Cerebellar nuclear complex (tissue), 1 donor: ENCODE data around the gene AMACR.
"Not testable (repeated sequence)": the region's sequence is repeated elsewhere in the genome, so short reads cannot be mapped to it uniquely, and the experiment has no call there.

Experiments
- DNase-seq, 2 experiments: peaks; one replicate each; lab custom pipeline; 2025; lab: John Stamatoyannopoulos, UW

Gene AMACR

DNA sequence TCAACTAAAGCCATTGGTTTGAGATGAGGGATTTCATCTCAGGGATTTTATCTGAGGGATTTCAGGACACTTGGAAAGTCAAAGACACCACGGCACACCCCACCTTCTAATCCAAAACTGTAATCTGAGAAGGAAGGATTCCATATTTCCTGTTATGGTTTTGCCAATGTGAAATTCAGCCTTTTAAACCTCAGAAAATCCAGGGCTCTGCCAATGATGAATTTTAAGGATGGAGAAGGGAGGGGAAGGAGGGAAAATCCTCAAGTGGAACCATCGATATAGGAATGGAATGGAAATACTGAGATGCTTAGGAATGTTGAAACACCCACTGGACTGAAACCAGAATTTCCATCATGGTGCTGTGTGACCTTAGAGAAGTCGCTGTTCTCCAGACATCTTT, 29.9 kb upstream of the AMACR start:
- DNase-seq: no peak

DNA sequence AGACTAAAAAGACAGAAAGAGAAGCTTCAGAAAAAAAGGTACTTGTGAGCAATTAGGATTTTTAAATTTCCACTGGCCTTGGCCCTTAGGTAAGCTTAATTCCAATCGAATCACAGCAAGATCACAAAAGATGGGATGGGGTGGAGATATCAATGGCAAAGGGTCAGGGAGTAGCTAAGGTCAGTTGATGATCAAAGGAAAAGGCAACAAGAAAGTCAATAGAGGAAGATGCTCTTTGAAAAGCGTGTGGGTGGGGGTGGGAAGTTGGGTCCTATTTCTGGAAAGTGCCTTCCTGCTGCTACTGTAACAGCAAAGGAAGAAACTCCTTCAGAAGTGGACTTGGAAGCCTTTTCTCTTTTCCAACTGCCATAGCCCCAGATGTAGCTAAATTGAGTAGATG, 27.9 kb upstream of the AMACR start:
- DNase-seq: no peak

DNA sequence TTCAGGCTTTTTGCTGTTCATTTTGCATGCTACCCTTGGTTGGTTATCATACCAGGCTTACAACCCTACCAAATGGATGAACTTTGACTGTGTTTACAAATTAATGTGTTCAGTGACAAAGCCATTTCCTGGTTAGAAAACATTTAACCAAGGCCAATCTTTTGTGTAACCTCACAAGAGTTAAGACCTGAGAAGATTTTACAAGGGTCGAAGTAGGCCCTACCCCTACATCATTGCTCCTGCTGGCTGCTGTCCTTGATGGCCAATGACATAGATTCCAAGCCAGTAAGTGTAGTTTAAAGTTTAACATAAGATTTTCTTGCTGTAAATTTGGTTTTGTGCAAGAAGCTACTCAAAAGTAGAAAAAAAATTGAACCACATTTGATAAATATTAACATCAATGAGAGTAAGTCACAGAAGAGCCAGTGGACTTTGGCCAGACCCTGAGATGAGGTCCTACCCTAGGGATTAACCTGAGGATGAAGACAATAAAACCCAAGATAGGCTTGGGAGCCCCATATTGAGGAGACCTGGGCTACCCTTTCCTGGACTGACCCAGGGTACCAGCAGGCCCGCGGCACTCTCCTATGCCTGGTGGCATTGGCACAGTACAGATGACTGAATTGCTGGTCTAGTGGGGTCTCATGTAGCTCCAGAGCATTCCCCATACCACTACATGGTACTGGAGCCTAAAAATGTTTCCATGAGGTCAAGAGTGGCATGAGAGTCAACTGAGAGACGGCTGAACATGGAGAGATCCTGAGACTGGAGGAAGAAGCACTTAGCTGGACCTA, 26.9 kb upstream of the AMACR start:
- no peak for DNase-seq

DNA sequence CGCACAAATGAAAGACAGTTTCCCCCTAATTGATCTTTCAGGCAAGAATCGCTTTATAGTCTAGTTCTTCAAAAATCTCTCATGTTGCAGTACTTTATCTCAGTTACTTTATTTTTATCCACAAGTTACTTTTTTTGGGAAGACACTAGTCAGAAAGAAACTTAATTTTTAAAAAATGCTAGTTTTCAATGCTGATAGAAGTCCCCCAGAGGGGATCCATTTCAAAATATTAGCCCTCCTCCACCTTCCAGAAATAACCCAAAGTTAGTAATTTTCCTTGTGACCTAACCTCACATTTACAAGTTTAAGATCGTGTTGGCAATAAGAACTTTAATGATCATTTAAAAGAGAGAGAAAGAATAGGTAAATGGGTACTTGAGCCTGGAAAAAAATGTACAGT, 24.1 kb upstream of the AMACR start:
- no peak for DNase-seq

DNA sequence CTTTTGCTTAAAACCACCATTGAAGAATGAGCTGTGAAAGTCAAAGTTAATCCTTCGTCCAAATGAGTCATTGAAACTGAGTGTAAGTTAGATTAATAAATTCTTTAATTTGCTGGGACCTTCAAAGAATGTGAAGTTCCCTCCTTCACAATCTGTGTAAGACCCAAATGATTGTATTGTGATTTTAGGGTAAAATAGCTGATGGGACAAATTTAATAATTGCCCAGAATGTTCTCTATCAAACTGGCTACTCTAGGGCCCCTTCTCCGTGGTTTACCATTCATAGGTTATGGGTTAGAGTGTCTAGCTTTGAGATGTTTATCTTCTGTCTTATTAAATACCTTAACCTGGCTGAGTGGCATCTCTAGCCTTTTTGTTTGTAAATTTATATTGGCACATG, 23.3 kb upstream of the AMACR start:
- no peak for DNase-seq

DNA sequence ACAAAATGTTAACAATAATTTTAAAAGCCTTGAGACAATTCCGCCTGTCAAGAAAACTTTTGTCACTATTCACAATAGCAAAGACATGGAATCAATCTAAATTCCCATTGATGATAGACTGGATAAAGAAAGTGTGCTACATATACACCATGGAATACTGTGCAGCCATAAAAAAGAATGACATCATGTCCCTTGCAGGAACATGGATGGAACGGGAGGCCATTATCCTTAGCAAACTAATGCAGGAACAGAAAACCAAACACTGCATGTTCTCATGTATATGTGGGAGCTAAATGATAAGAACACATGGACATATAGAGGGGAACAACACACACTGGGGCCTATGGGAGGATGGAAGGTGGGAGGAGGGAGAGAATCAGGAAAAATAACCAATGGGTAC, 22.7 kb upstream of the AMACR start:
- DNase-seq: not testable (repeated sequence)

DNA sequence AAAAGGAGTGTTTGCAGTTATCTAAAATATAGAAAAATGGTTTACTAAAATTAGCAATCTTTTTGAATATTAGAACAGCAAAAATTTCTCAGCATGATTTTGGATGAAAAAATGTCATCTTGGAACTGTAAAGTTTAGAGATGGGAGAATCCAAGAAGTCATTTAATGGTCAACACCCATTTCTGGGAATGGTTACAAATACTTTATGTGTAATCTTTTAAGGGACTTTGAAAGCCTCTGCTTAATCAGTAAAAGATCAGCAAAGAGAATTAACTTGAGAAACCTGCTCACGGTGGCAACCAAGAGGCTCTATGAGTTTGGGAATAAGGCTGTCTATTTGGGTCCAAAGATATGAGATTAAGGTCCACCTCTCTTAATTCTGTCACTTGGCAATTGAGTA, 22.2 kb upstream of the AMACR start:
- DNase-seq: no peak

DNA sequence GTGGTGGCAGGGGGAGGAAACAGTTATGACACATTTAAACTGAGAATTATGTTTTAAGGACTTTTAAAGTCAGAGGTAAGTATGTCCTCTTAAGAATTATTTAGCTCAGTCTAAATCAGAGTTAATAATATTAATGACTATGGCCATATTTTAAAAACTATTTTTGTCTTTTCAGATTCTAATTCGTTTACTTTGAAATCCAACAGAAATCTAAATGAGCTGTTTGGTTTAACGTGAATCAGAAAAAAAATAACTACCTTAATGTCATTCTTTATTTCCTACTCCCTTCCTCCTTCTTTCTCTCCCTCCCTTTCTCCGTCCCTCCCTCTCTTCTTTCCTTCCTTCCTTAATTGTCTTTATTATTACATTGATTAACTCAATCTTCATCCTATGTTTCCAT, 20.5 kb upstream of the AMACR start:
- DNase-seq: no peak

DNA sequence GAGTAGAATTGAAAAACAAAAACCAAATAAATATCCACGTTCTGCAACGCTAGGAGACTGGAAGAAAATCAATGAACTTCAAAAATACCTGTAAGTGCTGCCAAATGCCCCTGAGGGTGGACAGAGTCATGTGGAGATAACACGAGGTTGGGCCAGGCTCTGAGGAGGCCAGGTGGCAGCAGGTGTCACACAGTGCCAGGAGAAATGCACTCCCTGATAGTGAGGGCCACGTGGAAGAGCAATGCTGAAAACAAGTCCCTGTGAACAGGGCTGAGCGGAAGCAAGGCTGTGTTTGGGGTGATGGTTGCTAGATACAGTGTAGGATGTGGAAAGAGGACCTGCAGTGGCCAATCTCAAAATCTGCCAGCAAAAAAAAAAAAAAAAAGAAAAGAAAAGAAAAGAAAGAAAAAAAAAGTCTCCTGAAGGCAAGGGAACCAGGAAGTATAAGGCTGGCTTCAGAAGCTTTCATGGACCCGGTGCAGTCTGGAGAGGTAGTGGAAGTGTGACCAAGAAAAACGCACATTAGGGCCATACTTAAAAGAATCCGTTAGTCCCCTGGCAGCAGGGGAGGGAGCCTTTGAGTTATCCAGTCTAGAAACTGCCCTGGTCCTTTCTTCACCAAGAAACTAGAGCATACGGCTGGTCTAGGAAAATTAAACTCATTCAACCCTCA, 18.4 kb upstream of the AMACR start:
- peak in 1 of 2 experiments; percentile 38 for DNase-seq

DNA sequence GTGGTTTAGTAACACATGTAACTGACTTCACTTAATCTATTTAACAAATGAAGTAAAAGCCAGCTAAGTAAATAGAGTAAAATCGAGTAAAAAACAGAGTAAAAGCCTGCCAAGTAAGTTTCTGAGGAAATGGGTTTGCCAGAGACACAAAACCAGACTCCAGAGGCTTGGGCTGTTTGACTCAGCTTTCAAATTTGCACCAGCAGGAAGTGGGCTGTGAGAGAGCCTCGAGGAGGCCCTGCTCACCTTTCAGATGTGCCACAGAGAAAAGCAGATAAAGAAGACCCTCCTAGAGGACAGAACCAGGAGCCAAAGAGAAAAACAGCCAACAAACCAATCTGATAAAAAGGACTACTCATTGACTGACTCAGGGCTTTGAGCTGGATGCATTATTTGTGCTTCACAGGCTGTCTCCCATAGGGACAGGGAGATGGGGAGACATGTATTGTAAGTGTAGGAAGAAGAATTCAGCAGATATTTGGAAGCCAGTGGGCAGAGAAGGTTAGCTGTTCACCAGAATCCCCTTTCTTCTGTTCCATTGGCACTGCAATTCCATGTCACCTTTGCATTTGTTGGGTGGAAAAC, 14.4 kb upstream of the AMACR start:
- no peak for DNase-seq

DNA sequence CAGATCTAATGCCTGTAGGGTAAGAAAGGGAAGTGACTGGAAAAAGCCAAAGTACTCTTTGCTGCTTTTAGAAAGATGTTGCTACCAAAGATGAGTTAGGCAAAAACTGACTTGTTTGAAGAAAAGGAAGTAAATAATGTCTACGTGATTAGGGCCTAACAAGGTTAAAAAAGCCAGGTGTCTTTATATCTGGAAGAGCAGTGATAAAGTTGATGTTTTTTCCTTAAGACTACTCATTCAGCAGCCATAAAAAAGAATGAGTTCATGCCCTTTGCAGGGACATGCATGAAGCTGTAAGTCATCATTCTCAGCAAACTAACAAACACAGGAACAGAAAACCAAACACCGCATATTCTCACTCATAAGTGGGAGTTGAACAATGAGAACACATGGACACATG, 13.5 kb upstream of the AMACR start:
- no peak for DNase-seq

DNA sequence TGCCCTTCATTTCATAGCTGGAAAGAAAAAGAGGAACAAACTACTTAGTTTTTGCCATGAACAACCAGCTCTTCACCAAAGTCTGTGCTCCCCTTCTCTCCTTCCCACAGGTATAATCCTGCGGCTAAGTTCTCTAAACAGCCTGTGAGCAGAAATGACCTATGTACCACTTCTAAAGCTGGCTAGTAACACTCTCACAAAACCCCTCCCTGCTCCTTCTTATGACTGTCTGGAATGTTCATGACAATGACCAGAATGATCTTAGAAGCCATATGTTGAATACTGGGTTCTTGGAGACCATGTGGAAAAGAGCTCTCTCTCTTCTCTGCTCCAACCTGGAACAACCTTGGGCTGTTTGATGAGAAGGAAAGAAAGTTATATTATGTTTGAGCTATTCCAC, 12.9 kb upstream of the AMACR start:
- no peak for DNase-seq

DNA sequence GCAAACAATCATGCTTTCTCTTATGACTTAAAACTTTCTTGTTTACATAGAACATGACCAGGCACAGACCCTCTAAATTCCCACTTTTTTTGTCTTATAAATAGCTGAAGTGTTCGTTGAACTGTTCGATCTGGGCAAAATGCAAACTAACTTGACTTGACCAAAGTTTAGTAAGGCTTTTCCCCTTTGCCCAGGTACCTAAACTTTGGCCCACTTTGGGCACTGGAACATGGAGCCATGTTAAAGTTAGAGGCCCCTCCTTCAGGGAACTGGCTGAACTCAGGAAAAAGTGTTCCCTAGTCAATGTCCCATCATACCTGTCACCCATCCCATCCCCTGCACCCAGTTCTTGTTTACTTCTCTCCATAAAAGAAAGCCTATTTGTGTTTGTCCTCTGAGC, 9.4 kb upstream of the AMACR start:
- no peak for DNase-seq

DNA sequence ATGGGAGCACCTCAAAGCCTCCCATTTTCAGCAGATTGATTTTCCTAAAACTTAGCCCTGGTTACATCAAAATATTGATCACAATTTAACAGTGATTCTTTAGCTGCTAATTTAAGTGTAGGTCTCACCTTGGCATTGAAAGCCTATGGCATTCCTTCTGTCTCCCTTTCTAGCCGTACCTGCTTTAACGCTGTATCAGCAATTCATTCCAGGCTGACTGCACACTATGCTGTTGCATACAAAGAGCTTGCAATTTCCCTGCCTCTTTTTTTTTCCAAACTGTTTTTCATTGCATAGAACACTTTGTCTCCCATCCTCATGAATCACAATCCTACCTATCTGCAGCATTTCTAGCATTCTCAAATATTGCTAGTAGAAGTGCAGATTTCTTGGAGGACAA, 8.9 kb upstream of the AMACR start:
- DNase-seq: no peak

DNA sequence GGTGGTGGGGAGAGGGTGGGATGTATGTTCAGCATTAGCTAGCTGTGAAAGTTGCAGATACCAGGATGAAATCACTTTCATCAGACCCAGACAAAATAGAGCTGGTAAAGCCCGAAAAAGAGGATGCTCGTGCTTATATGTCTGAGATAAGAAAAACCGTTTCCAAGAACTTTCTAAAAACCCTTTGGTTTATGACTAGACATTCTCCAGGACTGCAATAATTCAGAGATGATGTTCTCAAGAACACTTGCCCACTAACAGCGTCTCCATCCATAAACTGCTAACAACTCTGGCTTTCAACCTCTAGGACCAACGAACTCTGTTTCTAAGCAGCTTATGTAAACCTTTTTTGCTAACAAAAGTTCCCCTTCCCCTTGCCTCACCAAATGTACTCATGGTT, 8.4 kb upstream of the AMACR start:
- no peak for DNase-seq

DNA sequence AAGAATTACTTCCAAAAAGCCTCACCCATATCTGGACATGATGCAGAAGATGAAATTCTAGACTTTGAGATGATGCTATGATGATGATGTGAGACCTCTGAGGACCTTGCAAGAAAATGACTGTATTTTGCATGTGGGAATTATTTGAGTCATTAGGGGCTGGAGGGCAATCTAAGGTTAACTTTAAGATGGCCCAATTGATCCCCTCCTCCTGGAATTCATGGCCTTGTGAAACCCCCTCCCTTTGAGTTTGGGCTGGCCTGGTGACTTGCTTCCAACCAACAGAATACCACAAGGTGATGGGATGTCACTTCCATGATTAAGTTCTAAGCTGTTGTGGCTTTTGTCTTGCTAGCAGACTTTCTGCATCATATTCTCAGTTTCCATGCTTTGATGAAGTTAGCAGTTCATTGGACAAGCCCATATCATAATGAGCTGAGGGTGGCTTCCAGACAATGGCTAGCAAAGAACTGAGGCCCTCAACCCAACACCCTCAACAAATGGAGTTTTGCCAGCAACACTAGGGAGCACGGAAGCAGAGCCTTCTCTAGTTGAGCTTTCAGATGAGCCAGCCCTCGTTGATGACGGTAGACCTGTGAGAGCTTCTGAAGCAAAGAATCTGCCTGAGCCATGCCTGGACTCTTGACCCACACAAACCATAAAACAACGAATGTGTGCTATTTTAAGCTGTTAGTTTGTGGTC, 7.4 kb upstream of the AMACR start:
- no peak for DNase-seq

DNA sequence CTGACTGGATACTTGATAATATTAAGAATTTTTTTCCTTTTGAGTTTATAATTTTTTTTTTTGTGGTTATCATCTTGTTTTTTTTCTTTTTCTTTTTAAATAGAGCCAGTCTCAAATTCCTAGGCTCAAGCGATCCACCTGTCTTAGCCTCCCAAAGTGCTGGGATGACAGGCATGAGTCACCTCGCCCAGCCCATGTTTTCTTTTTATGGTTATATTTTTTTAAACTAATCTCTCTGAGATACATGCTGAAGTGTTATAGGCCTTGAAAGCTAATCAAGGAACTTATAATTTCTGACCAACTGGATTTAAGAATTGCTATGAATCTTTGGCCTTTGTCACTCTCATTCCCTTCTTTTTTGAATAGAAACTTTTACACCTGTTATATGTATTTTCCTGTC, 6.8 kb upstream of the AMACR start:
- DNase-seq: no peak

DNA sequence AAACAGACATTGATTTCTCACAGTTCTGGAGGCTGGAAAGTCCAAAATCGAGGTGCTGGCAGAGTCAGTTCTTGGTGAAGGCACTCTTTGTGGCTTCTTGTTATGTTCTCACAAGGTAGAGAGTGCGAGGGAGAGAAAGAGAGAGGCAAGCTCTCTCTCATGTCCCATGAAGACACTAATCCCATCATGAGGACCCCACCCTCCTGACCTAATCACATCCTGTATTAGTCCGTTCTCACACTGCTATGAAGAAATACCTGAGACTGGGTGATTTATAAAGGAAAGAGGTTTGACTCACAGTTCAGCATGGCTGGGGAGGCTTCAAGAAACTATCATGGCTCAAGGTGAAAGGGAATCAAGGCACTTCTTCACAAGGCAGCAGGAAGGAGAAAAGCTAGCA, 5.7 kb upstream of the AMACR start:
- DNase-seq: no peak

DNA sequence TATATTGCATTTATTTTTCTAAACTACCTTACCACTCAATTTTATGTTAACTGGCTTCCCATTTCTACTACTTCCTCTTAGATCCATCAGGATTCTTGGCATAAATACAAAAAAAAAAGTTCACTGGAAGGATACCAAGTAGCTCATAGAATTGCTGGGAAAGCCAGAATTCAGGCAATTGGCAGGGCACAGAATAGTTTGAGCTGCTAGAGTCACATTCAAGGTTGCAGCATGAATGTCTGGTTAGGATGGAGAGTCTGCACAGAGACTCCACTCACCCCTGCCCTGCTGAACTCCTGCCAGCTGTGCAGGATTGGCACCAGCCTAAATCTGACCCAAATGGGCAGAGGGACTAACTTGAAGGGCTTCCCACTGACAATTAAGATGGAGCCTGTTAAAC, 4.9 kb upstream of the AMACR start:
- DNase-seq: no peak

DNA sequence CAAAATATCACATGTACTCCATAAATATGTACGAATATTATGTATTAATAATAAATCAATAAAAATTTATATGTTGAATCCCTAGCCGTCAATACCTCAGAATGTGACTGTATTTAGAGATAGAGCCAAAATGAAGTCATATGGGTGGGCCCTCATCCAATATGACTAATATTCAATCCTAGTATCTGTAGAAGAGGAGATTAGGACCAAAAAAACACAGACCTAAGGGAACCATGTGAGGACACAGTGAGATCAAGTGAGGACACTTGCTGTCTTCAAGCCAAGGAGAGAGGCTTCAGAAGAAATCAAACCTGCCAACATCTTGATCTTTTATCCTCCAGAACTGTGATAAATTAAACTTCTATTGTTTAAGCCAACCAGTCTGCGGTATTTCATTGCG, 3.7 kb upstream of the AMACR start:
- DNase-seq: no peak

DNA sequence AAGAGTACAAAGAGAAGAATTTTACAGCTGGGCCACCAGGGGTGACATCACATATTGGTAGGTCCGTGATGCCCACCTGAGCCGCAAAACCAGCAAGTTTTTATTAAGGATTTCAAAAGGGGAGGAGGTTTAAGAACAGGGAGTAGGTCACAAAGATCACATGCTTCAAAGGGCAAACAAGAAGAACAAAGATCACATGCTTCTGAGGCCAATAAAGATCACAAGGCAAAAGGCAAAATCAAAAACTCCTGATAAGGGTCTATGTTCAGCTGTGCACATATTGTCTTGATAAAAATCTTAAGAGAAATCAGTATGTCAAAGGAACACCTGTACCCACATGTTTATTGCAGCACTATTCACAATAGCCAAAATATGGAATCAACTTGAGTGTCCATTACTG, 2.3 kb upstream of the AMACR start:
- DNase-seq: not testable (repeated sequence)

DNA sequence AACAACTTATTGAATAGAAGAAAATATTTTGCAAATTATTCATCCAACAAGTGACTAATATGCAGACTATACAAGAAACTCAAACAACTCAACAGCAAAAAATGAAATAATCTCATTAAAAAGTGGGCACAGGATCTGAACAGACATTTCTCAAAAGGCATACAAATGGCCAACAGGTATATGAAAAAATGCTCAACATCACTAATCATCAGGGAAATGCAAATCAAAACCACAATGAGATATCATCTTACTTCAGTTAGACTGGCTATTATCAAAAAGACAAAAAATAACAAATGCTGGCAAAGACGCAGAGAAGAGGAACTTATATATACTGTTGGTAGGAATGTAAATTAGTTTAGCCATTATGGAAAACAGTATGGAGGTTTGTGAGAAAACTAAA, 1.8 kb upstream of the AMACR start:
- DNase-seq: no peak

DNA sequence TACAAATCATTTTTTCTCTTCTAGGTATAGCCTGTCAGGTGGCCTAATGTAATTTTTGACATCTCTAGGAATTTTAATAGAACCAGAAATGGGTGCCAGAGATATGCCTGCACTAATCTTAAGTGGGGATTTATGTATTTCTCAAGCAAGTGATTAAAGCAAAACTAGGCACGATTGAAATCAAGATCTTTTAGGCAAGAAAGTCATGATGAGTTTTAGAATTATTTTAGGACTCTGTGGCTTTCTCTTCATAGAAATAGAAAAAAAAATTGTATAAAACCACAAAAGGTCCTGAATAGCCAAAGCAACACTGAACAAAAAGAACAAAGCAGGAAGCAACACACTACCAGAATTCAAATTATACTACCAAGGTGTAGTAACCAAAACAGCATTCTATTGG, 952 bp upstream of the AMACR start:
- no peak for DNase-seq
